NCI-H345 (cell line): ENCODE results near the gene XCR1.
"Not testable (repeated sequence)": the region's sequence is repeated elsewhere in the genome, so short reads cannot be mapped to it uniquely, and the experiment has no call there.

ENCODE experiments used
- DNase-seq: peaks from one replicate; lab custom pipeline; 2025; lab: John Stamatoyannopoulos, UW

XCR1 gene

GRCh38 chr3:46038916-46039315, 11.6 kb upstream of the XCR1 start:
- no peak for DNase-seq

DNA sequence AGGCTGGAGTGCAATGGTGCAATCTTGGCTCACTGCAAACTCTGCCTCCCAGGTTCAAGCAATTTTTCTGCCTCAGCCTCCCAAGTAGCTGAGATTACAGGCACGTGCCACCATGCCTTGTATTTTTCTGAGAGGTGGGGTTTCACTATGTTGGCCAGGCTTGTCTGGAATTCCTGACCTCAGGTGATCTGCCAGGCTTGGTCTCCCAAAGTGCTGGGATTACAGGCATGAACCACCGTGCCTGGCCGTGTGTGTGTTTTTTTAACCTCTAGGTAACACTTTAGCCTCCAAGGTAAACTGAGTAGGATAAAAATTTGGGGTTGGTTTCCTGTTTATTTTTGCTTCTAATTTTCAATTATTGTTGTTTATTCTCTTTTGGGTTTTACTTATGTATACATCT, 10.8 kb upstream of the XCR1 start:
- not testable (repeated sequence) for DNase-seq

DNA sequence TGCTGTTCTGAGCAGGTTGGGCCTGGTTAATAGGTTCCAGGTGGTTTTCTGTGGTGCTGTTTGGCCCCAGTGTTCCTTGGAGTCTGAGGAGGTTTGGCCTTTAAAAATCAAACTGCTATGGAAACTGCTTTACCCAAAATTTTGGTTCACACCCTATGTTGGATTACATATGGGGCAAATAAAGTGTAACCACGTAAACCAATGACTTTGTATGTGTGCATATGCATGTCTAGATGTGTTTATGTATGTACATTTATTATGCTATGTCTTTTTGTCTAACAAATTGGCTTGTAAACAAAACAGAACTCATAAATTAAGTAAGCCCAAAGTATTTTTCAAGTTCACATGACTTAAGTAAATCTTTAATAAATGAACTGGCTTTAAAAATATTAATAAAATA, 8.9 kb upstream of the XCR1 start:
- DNase-seq: no peak

GRCh38 chr3:46031747-46032146, 4.5 kb upstream of the XCR1 start:
- DNase-seq: no peak

DNA sequence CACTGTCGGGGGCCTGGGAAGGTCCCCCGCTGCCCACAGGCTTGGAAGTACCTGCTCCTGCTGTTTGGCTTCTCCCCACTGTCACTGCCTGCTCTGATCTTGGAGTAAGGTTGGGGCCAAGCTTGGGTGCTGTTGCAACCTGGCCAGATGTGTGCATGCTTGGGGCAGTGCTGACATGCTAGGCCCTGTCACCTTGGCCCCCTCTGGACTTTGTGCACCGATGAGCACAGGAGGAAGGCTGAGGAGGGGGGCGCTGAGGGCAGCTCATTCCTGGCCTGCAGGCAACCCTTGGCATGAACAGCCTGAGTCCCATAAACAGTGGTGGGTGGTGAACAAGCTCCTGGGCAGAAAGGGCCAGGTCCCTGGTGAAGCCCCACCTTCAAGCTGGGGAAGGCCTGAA, 4.0 kb upstream of the XCR1 start:
- no peak for DNase-seq

GRCh38 chr3:46030626-46031025, 3.3 kb upstream of the XCR1 start:
- DNase-seq: no peak

DNA sequence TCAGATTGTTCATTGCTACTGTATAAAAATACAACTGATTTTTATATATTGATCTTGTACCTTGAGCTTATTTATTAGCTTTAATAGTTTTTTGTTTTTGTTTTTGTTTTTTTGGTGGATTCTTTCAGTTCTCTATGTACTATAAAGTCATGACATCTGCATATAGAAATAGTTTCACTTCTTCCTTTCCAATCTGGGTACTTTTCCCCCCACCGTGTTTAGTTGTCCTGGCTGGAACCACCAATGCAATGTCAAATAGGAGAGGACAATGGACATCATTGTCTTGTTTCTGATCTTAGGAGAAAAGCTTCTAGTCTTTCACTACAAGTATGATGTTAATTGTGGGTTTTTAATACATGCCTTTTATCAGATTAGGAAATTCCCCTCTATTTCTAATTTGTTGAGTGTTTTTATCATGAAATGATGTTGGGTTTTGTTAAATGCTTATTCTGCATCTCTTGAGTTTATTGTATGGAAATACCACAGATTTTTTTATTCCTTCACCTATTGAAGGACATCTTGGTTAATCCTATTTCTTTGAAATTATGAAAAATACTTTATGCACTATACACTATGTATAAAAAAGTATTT, 2.8 kb upstream of the XCR1 start:
- DNase-seq: no peak

GRCh38 chr3:46027736-46028397, 584 bp upstream of the XCR1 start:
- no peak for DNase-seq

GRCh38 chr3:46025139-46025538, 2.1 kb downstream of the XCR1 start:
- no peak for DNase-seq

DNA sequence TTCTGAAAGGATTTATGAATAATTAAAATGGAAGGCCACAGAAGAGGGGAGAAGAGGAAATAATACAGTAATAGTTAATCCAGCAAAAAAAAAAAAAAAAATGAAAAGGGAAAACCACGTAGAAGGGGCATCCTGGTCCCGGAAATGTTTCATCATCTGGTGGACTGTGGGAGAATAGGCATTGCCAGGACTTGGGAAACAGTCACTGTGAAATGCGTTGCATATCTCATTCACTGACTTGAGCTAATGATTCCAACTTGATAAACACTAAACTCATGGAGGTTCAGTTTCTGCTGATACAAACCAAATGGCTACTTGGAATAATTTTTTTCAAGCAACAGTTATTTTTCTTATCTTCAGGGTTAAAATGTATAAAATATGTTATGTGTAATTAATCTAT, 3.2 kb downstream of the XCR1 start:
- no peak for DNase-seq

DNA sequence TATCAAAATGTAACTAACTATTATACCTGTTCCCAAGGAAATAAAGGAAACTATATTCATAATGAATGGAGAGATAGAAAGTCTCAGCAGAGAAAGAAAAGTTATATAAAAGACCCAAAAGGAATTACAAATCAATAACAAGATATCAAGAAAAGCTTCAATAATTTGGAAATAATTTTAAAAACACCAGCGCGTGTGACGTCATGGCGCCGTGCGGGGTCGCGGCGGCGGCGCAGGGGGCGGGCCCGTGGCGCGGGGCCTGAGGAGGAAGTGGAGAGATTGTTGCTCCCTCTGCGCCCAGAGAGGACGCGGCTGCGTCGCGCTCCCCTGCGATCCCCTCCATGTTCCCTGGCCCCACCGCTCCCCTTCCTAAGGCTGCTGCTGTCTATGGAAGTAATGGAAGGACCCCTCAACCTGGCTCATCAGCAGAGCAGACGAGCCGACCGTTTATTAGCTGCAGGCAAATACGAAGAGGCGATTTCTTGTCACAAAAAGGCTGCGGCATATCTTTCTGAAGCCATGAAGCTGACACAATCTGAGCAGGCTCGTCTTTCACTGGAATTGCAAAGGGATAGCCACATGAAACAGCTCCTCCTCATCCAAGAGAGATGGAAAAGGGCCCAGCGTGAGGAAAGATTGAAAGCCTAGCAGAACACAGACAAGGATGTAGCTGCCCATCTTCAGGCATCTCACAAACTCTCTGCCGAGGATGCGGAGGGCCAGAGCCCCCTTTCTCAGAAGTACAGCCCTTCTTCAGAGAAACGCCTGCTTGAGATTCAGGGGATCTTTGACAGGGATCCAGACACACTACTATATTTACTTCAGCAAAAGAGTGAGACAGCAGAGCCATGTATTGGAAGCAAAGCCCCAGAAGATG, 4.1 kb downstream of the XCR1 start:
- DNase-seq: no peak

DNA sequence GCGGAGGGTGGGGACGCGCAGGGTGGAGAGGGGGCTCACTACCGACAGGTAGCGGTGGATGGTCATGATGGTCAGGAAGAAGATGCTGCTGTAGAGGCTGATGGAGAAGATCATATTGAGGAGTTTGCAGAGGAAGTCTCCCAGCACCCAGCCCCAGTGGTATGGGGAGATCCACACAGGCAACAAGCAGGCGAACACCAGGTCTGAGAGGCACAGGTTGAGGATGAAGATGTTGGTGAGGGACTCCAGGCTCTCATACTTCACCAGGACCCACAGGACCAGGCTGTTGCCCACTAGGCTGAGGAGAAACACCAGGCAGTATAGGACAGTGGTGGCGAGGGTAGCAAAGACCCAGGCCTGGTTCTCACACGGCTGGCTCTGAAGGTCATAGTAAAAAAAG, 5.8 kb downstream of the XCR1 start:
- DNase-seq: no peak

GRCh38 chr3:46020766-46021510, 6.3 kb downstream of the XCR1 start:
- no peak for DNase-seq

DNA sequence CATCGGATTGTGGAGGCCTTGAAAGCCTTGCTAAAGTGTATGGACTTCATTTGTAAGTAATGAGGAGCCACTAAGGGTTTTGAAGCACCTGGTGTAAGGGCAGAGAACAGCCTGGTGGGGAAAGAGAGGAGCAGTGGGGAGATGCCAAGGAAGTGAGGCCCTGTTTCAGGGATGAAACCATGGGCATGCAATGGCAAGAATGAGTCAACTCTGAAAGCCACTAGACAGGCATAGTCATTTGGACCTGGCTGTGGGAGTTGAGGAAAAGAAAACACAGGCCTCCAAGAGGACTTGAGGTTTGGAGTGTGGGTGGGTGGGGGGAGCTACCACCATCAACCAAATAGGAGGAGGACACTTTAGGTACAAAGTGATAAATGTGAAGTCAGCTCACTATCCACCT, 7.6 kb downstream of the XCR1 start:
- no peak for DNase-seq

- DNase-seq: no peak
These were observed 9.6 kb downstream of the XCR1 start for GRCh38 chr3:46017720-46018119.

- no peak for DNase-seq
These were observed 13.8 kb downstream of the XCR1 start for GRCh38 chr3:46013316-46014094.

GRCh38 chr3:46012246-46012645, 15.0 kb downstream of the XCR1 start:
- no peak for DNase-seq

GRCh38 chr3:46010519-46011113, 16.7 kb downstream of the XCR1 start:
- no peak for DNase-seq

DNA sequence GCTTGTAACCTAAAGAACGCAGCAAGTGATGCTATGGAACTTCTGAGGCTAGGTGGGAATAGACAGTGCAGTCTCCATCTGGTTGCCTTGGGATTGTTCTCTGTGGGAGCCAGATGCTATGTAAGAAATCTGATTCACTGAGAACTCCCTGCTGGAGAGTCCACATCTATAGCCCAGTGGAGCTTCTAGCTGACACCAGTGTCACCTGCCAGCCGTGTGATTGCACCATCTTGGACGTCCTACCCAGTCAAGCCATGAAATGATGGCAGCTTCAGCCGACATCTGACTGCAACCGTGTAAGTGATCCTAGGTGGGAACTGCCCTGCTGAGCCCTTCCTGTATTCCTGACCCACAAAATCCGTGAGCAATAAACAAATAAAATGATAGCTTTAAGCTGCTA, 19.2 kb downstream of the XCR1 start:
- no peak for DNase-seq

DNA sequence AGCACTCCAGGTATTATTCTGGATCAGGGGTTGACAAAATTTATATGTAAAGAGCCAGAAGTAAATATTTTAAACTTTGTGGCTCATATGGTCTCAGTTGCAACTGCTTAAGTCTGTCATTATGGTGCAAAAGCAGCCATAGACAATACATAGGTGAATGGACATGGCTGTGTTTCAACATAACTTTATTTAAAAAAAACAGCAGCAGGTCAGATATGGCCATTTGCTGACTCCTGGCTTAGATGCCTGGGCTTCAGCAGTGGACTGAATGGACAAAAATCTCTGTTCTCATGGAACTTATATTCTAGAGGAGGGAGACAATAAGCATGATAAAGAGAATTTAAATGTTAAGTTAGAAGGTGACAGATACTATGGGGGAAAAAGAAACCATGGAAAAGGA, 20.0 kb downstream of the XCR1 start:
- DNase-seq: no peak
